ENCODE data around the gene CEMIP2. TPM values are rescaled to one million over a fixed set of nuclear protein-coding genes. Genes with fewer than 3 reads are reported as not detected.
A peak's percentile ranks its signal among the peaks of the same experiment; 100 is the strongest.

The CEMIP2 gene
- total and polyA plus RNA-seq, 2 of the 13 experiments (the other 11 are each of a cell fraction or from before 2014, with no cell fraction given), result 94.3 to 128 TPM

DNA sequence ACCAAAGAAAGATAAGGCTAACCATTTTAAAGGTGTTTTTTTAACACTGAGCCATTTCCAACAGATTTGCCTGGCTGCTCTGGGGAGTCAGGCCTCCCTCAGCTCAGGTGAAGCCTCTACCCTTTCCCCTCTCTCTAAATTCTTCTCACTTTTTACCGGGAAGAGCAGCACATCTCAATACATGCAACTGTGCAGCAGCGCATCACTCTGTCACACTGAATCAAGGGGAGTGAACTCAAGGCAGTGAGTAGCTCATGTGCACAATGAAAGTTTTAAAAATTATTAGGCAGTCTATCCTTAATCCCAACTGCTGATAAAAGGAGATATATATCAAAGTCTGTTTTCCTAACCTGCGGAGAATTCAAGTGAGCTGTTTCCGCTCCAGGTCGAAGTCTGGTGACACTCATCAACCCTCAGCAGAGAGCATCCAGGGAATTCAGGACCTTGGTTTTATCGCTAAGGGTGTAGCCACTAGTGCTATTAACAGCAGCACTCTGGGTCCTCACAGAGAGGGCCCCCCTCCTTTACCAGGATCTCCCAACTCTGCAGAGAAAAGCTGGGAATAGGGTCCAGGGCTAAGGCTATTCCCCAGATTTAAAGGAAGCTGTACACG, 1.0 kb downstream of the CEMIP2 start (continued):
- TF ChIP-seq, protein P1, sequence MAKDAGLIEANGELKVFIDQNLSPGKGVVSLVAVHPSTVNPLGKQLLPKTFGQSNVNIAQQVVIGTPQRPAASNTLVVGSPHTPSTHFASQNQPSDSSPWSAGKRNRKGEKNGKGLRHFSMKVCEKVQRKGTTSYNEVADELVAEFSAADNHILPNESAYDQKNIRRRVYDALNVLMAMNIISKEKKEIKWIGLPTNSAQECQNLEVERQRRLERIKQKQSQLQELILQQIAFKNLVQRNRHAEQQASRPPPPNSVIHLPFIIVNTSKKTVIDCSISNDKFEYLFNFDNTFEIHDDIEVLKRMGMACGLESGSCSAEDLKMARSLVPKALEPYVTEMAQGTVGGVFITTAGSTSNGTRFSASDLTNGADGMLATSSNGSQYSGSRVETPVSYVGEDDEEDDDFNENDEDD (CRISPR knock-in tag; IDR thresholded peaks at IDR 0.05; ENCODE audit: borderline replicate concordance), result no peak
- TF ChIP-seq, protein P2, sequence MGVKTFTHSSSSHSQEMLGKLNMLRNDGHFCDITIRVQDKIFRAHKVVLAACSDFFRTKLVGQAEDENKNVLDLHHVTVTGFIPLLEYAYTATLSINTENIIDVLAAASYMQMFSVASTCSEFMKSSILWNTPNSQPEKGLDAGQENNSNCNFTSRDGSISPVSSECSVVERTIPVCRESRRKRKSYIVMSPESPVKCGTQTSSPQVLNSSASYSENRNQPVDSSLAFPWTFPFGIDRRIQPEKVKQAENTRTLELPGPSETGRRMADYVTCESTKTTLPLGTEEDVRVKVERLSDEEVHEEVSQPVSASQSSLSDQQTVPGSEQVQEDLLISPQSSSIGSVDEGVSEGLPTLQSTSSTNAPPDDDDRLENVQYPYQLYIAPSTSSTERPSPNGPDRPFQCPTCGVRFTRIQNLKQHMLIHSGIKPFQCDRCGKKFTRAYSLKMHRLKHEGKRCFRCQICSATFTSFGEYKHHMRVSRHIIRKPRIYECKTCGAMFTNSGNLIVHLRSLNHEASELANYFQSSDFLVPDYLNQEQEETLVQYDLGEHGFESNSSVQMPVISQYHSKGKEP (CRISPR knock-in tag; IDR thresholded peaks at IDR 0.05), result no peak
- no peak for TF ChIP-seq SMARCC2 (IDR thresholded peaks at IDR 0.05)
- TF ChIP-seq, protein P3, sequence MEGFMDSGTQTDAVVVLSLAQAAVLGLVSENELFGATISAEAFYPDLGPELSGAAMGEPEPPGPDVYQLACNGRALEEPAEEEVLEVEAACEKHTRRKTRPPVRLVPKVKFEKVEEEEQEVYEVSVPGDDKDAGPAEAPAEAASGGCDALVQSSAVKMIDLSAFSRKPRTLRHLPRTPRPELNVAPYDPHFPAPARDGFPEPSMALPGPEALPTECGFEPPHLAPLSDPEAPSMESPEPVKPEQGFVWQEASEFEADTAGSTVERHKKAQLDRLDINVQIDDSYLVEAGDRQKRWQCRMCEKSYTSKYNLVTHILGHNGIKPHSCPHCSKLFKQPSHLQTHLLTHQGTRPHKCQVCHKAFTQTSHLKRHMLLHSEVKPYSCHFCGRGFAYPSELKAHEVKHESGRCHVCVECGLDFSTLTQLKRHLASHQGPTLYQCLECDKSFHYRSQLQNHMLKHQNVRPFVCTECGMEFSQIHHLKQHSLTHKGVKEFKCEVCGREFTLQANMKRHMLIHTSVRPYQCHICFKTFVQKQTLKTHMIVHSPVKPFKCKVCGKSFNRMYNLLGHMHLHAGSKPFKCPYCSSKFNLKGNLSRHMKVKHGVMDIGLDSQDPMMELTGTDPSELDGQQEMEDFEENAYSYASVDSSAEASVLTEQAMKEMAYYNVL (CRISPR knock-in tag; IDR thresholded peaks at IDR 0.05; ENCODE audit: borderline replicate concordance), result 0 out of 2 replicates have a peak, but pooled peaks have one; percentile 24
- TF ChIP-seq MAZ (IDR thresholded peaks at IDR 0.05; ENCODE audit: borderline replicate concordance, low read depth, low read length), result no peak
- TF ChIP-seq MAZ (CRISPR knock-in tag; IDR thresholded peaks at IDR 0.05; ENCODE audit: low read depth), result no peak
- TF ChIP-seq, protein P4, sequence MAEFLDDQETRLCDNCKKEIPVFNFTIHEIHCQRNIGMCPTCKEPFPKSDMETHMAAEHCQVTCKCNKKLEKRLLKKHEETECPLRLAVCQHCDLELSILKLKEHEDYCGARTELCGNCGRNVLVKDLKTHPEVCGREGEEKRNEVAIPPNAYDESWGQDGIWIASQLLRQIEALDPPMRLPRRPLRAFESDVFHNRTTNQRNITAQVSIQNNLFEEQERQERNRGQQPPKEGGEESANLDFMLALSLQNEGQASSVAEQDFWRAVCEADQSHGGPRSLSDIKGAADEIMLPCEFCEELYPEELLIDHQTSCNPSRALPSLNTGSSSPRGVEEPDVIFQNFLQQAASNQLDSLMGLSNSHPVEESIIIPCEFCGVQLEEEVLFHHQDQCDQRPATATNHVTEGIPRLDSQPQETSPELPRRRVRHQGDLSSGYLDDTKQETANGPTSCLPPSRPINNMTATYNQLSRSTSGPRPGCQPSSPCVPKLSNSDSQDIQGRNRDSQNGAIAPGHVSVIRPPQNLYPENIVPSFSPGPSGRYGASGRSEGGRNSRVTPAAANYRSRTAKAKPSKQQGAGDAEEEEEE (CRISPR knock-in tag; IDR thresholded peaks at IDR 0.05; ENCODE audit: borderline replicate concordance), result no peak
